Natural killer cell (primary cell): ENCODE measurements around the gene LINGO1. TPM values are rescaled to one million over a fixed set of nuclear protein-coding genes. Genes with fewer than 3 reads are reported as not detected.

Experiments used
- ATAC-seq, 3 donors: fragments of 150-1000 bp in 2 of 3; fragments of 200-7000 bp in 1 of 3; cut with Tn5 transposase; 1 replicate in 1 of 3; 2 replicates in 2 of 3; pipeline ENCODE4 v1.10.0; 2021; ENCODE audit warnings: mild to moderate bottlenecking in 2 of 3, moderate library complexity in 2 of 3
- DNase-seq, 2 donors: peaks; one replicate each; pipeline versions ENCODE4 v3.0.0 to v3.0.0-alpha.2; 2013 to 2021; ENCODE audit warnings: mixed read lengths in 1 of 2
- H3K27ac ChIP-seq: one replicate; pipeline ENCODE4 v1.5.1; 2013; ENCODE audit warnings: mild to moderate bottlenecking, low read length
- H3K27me3 ChIP-seq: one replicate; pipeline ENCODE4 v1.6.1; 2013; ENCODE audit warnings: low read length; ENCODE audit not compliant: control insufficient read depth, insufficient read depth
- H3K36me3 ChIP-seq: one replicate; pipeline ENCODE4 v1.6.1; 2013; ENCODE audit warnings: low read length; ENCODE audit not compliant: control insufficient read depth, insufficient read depth
- H3K4me1 ChIP-seq: one replicate; pipeline ENCODE4 v1.6.1; 2013; ENCODE audit warnings: low read length; ENCODE audit not compliant: control insufficient read depth, insufficient read depth
- H3K4me3 ChIP-seq: one replicate; pipeline ENCODE4 v1.5.1; 2013; ENCODE audit warnings: low read length
- H3K9me3 ChIP-seq: one replicate; pipeline ENCODE4 v1.6.1; 2013; ENCODE audit warnings: low read length; ENCODE audit not compliant: control insufficient read depth, insufficient read depth
- H3K27ac Mint-ChIP-seq, 2 donors: one replicate each; pipeline ENCODE4 v1.8.0; 2022; ENCODE audit warnings: mild to moderate bottlenecking in 2 of 2, mixed read lengths in 2 of 2, moderate library complexity in 1 of 2
- H3K27me3 Mint-ChIP-seq, 2 donors: one replicate each; pipeline ENCODE4 v1.8.0; 2022; ENCODE audit warnings: low read depth in 2 of 2, mixed read lengths in 2 of 2
- H3K36me3 Mint-ChIP-seq: one replicate; pipeline ENCODE4 v1.8.0; 2022; ENCODE audit warnings: mixed read lengths
- H3K4me1 Mint-ChIP-seq, 2 donors: one replicate each; pipeline ENCODE4 v1.8.0; 2022; ENCODE audit warnings: mixed read lengths in 2 of 2
- H3K4me3 Mint-ChIP-seq: one replicate; pipeline ENCODE4 v1.8.0; 2022; ENCODE audit warnings: mild to moderate bottlenecking, moderate library complexity, mixed read lengths
- H3K9me3 Mint-ChIP-seq, 2 donors: one replicate each; pipeline ENCODE4 v1.8.0; 2022; ENCODE audit warnings: mixed read lengths in 2 of 2
- CTCF ChIP-seq: fragments of 200-600 bp; IDR thresholded peaks from one replicate; pipeline ENCODE4 v1.8.0; 2022; ENCODE audit warnings: antibody characterized with exemption
- WGBS: methylation state at CpG from one replicate; pipeline ENCODE4 v1.1.7; 2013; ENCODE audit warnings: missing lambda C conversion rate; ENCODE audit not compliant: insufficient coverage; 5-methylcytosine and 5-hydroxymethylcytosine counted together
- intact Hi-C: fragments of 100-400 bp; cut with micrococcal nuclease; formaldehyde crosslinking; loops from one replicate; pipeline ENCODE4 v1.14.2; 2022
- total RNA-seq, 4 donors: library from RNA; stranded (reverse); fragments of 120-200 nt in 1 of 4; gene quantifications; one replicate each; pipeline versions ENCODE4 v1.2.3 to v1.2.4, GENCODE V29; 2013 to 2022

Gene LINGO1
- total RNA-seq, 3 donors from 2014 or later (not counting 1 experiment from before 2014, with no cell fraction given), result not detected

GRCh38 chr15:77596821-77597803, 35.6 kb downstream of the LINGO1 start:
- WGBS, result 91% methylated on average over 13 of the region's 15 CpGs
- no peak overlapping the region for H3K27ac Mint-ChIP-seq
- H3K36me3 Mint-ChIP-seq, result no peaks in the 10 kb centered on the region
- intact Hi-C loops, result no loop called here
- peaks cover 0 to 2% of the 10 kb centered on the region in 2 donors for H3K27me3 Mint-ChIP-seq
- Histone ChIP-seq H3K27me3 (no peaks in the 10 kb centered on the region), H3K9me3 (no peaks in the 10 kb centered on the region), H3K27ac (no peak overlapping the region), H3K36me3 (no peaks in the 10 kb centered on the region), H3K4me3 (no peak overlapping the region), H3K4me1 (no peaks in the 10 kb centered on the region)
- H3K4me1 Mint-ChIP-seq, result no peaks in the 10 kb centered on the region
- no peak for ATAC-seq
- no peak overlapping the region for H3K4me3 Mint-ChIP-seq
- no peak for TF ChIP-seq CTCF
- no peak for DNase-seq
- no peaks in the 10 kb centered on the region for H3K9me3 Mint-ChIP-seq

DNA sequence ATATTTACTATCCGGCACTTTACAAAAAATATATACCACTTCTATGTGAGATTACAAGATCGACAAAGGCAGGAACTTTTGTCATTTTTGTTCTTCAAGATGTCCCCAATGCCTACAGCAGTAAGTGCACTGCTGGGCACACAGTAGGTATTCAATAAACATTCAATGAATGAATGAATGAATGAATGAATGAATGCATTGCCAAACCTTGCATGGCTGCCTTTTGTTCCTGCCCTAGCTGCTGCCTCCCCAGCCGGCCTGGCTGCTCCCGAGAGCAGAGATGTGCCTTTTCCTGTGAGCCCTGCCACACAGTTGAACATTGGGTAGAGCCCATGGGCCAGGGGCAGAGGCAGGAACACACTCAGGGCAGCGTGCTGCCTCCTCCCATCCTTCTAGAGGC, 37.5 kb downstream of the LINGO1 start:
- no peak overlapping the region for H3K27ac ChIP-seq
- H3K27ac Mint-ChIP-seq, result no peak overlapping the region
- H3K9me3 Mint-ChIP-seq, result no peaks in the 10 kb centered on the region
- no peaks in the 10 kb centered on the region for H3K36me3 ChIP-seq
- no peak overlapping the region for H3K4me3 ChIP-seq
- no peaks in the 10 kb centered on the region for H3K27me3 ChIP-seq
- intact Hi-C loops, result no loop called here
- WGBS, result 92% methylated on average over 5 of the region's 5 CpGs
- DNase-seq, result no peak
- ATAC-seq, result no peak
- TF ChIP-seq CTCF, result no peak
- no peaks in the 10 kb centered on the region for H3K4me1 Mint-ChIP-seq
- no peaks in the 10 kb centered on the region for H3K4me1 ChIP-seq
- H3K27me3 Mint-ChIP-seq, result peaks cover 0 to 2% of the 10 kb centered on the region in 2 donors
- no peaks in the 10 kb centered on the region for H3K9me3 ChIP-seq
- H3K4me3 Mint-ChIP-seq, result no peak overlapping the region
- no peaks in the 10 kb centered on the region for H3K36me3 Mint-ChIP-seq

DNA sequence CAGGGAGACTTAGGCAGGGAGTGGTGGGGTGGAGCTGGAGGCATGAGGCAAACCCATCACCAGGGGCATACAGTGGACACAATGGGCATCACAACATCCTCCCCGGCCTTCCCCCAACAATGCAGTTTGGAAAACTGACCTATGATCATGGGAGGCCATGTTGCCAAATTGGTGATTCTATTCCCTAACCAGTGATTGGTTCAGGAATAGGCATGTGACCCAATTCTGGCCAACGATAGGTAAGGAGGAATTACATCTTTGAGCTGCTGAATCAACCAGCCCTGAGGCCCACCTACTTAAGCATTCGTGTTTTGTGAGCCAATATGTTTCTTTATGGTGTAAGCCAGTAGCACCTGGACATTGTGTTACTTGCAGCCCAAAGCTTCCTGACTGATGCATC, 40.0 kb downstream of the LINGO1 start:
- intact Hi-C loops, result no loop called here
- no peaks in the 10 kb centered on the region for H3K9me3 Mint-ChIP-seq
- H3K36me3 Mint-ChIP-seq, result no peaks in the 10 kb centered on the region
- no peak for TF ChIP-seq CTCF
- H3K4me3 Mint-ChIP-seq, result no peak overlapping the region
- Histone ChIP-seq H3K4me3 (no peak overlapping the region), H3K4me1 (no peaks in the 10 kb centered on the region), H3K27ac (no peak overlapping the region), H3K36me3 (no peaks in the 10 kb centered on the region), H3K27me3 (no peaks in the 10 kb centered on the region), H3K9me3 (no peaks in the 10 kb centered on the region)
- no peak for ATAC-seq
- 64% methylated on average over 3 of the region's 3 CpGs for WGBS
- H3K27me3 Mint-ChIP-seq, result peaks cover 0 to 2% of the 10 kb centered on the region in 2 donors
- H3K4me1 Mint-ChIP-seq, result no peaks in the 10 kb centered on the region
- no peak for DNase-seq
- no peak overlapping the region for H3K27ac Mint-ChIP-seq
